Aorta (tissue), 5 donors: Measurements from ENCODE around the gene BEND2. TPM values are rescaled to one million over a fixed set of nuclear protein-coding genes. Genes with fewer than 3 reads are reported as not detected.

ENCODE experiments used
- ATAC-seq: fragments of 200-7000 bp; cut with Tn5 transposase; one replicate; pipeline ENCODE4 v1.9.1; 2022; ENCODE audit warnings: moderate library complexity; ENCODE audit not compliant: low FRiP score
- DNase-seq, 2 donors: peaks; one replicate each; pipeline ENCODE4 v3.0.0-alpha.2; 2020
- H3K27ac ChIP-seq, 2 donors: one replicate each; pipeline ENCODE4 v1.5.1; 2013; ENCODE audit warnings: low read length in 2 of 2, mild to moderate bottlenecking in 2 of 2, moderate library complexity in 2 of 2, control low read depth in 1 of 2, inconsistent platforms in 1 of 2, low read depth in 1 of 2
- H3K27me3 ChIP-seq, 2 donors: one replicate each; pipeline ENCODE4 v1.6.1; 2013; ENCODE audit warnings: control low read depth in 1 of 2, low read length in 1 of 2, mild to moderate bottlenecking in 1 of 2, moderate library complexity in 1 of 2; ENCODE audit not compliant: insufficient read depth in 2 of 2, control insufficient read depth in 1 of 2
- H3K36me3 ChIP-seq, 2 donors: one replicate each; pipeline ENCODE4 v1.6.1; 2013; ENCODE audit warnings: control low read depth in 1 of 2, low read length in 1 of 2, mild to moderate bottlenecking in 1 of 2; ENCODE audit not compliant: insufficient read depth in 2 of 2, control insufficient read depth in 1 of 2
- H3K4me1 ChIP-seq, 2 donors: one replicate each; pipeline ENCODE4 v1.6.1; 2013; ENCODE audit warnings: low read length in 2 of 2, control low read depth in 1 of 2, mild to moderate bottlenecking in 1 of 2, moderate library complexity in 1 of 2; ENCODE audit not compliant: insufficient read depth in 2 of 2, control insufficient read depth in 1 of 2
- H3K4me3 ChIP-seq, 2 donors: one replicate each; pipeline ENCODE4 v1.5.1; 2013; ENCODE audit warnings: low read length in 2 of 2, control low read depth in 1 of 2, mild to moderate bottlenecking in 1 of 2
- H3K9me3 ChIP-seq: one replicate; pipeline ENCODE4 v1.6.1; 2013; ENCODE audit warnings: mild to moderate bottlenecking, low read length; ENCODE audit not compliant: control insufficient read depth
- WGBS, 2 donors: extraction: QIAGEN DNeasy Blood & Tissue Kit; methylation state at CpG; one replicate each; pipeline ENCODE4 v1.1.7; 2013; 5-methylcytosine and 5-hydroxymethylcytosine counted together
- intact Hi-C, 2 donors: fragments of 100-400 bp; cut with DNase I; formaldehyde crosslinking; loops; one replicate each; pipeline versions ENCODE4 v1.14.2 to v1.15.0; 2022
- polyA plus RNA-seq, 2 donors: library from polyadenylated mRNA; stranded (reverse); fragments of 200-250 nt; gene quantifications; one replicate each; pipeline ENCODE4 v1.2.3, GENCODE V29; 2013
- total RNA-seq, 2 donors: library from RNA; stranded (reverse); fragmentation: NEBNext Ultra II Directional; extraction: Animal tissue kit (Norgen Biotek cat#: 25700); gene quantifications; one replicate each; pipeline ENCODE4 v1.2.1, GENCODE V29; 2021
- donor health status: healthy with polysubstance abuse.
- donor health status: Bipolar disorder and iron deficiency.
- donor health status: DM: no; HTN: no; CAD: no.
- donor health status: DM: no; HTN: no; CAD: no.
- donor health status: DM: yes; HTN: yes; CAD: no.

The BEND2 gene
- total and polyA plus RNA-seq, 4 donors = not detected

DNA sequence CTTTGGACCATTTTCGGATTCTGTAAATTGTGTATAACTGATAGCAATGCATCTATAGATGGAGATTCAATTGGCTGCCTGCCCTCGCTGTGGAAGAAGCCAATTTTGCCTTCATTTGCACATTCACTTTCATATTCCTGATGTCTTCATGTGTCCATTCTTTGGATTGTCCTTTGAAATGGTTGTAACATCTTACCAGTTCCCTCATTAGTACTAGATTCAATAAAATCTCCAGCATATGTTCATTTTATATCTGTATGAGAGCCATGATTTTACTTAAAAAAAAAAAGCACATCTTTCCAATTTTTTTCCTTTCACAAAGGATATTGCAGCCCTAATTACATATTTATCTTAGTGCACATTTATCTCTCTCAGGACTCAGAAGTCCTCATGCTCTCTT is 61.7 kb downstream of the BEND2 start:
- Histone ChIP-seq H3K27me3 (no peaks in the 10 kb centered on the region), H3K27ac (no peak overlapping the region), H3K36me3 (no peaks in the 10 kb centered on the region), H3K4me1 (no peaks in the 10 kb centered on the region), H3K4me3 (no peak overlapping the region), H3K9me3 (no peaks in the 10 kb centered on the region)
- intact Hi-C loops = no loop called here
- WGBS, 2 donors = 70% methylated on average over 2 of the region's 2 CpGs
- ATAC-seq (no peak), DNase-seq (no peak)

DNA sequence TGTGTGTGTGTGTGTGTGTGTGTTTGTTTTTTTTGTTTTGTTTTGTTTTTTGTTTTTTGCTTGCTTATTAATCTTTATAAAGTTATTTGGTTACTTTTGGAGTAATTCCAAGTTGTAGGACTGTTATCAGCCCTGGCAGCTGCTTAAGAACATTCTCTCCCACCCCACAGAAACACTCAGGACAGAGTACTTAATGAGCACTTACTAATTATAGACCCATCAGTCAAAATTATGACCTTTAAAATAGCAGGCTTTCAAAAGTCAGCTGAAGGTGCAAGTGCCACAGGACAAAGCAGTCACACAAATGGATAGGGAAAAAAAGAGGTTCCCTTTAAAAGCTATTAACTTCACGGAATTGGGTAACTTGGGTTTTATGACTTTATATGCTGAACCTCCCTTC is 69.0 kb downstream of the BEND2 start:
- intact Hi-C loops = no loop called here
- Histone ChIP-seq H3K4me3 (no peak overlapping the region), H3K4me1 (peaks cover 0 to 3% of the 10 kb centered on the region in 2 donors), H3K27me3 (no peaks in the 10 kb centered on the region), H3K9me3 (no peaks in the 10 kb centered on the region), H3K27ac (no peak overlapping the region), H3K36me3 (no peaks in the 10 kb centered on the region)
- ATAC-seq (no peak), DNase-seq (no peak)
- WGBS, 2 donors = 48 to 76% methylated on average over 1 of the region's 1 CpG

DNA sequence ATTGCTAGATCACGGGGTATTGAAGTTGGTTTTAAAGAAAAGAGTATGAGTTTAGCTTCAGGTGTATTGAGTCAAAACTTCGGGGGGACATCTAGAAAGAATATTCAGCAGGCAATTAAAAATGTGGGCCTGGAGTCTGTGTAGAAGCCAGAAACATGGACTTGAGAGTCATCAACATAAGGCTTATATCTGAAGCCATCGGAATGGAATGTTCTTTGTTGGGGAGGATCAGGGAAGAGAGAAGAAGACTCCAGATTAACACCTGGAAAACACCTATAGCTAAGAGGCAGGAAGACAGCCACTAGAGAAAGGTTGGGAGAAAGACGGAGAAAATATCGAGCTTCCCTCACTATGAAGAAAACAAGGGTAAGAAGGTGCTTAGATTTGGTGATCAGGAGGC is 69.5 kb downstream of the BEND2 start:
- ATAC-seq = no peak
- intact Hi-C loops = no loop called here
- no peak overlapping the region for H3K27ac ChIP-seq

DNA sequence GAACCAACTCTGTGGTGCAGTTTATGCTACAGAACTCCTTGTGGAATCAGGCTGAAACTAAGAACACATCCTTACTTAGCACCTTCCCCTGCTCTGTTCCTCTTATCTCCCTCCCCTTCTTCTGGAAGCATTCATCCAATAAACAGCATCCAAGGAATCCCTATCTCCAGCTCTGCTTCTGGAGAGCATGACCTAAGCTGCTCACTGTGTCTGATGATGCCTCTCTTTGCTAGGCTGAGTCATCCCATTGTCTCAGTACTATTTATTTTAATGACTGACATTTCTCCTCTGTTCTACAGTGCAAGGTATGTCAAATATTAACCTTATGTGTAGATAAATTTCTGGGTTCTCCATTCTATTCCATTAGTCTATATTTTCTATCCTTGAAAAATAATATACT is 71.2 kb downstream of the BEND2 start:
- DNase-seq (no peak), ATAC-seq (no peak)
- Histone ChIP-seq H3K27ac (no peak overlapping the region), H3K27me3 (no peaks in the 10 kb centered on the region), H3K9me3 (no peaks in the 10 kb centered on the region), H3K36me3 (no peaks in the 10 kb centered on the region), H3K4me3 (no peak overlapping the region), H3K4me1 (peaks cover 0 to 3% of the 10 kb centered on the region in 2 donors)
- intact Hi-C loops = no loop called here

More for the DNA sequence above, 69.5 kb downstream of the BEND2 start:
- Histone ChIP-seq H3K4me3 (no peak overlapping the region), H3K9me3 (no peaks in the 10 kb centered on the region), H3K27me3 (no peaks in the 10 kb centered on the region), H3K36me3 (no peaks in the 10 kb centered on the region), H3K4me1 (peaks cover 0 to 3% of the 10 kb centered on the region in 2 donors)
- WGBS, 2 donors = 79 to 86% methylated on average over 5 of the region's 5 CpGs
- no peak for DNase-seq

DNA sequence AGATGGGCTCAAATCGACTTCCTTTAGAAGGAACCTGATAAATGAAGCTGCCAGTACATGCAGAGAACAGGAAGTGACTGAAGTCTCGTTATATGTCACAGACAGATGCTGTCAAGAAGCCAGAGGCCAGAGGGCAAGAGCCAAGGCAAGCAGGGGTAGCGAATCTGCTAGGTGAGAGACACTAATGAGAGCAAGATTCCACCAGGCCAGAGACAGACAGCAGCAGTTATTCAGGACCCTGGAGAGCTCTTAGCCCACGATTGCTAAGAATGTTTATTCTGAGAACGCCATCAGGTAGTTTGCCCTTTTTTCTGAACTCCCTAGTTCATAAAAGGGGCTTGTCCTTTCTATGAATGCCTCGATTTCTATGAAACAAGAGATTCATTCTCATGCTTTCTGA is 73.7 kb downstream of the BEND2 start:
- no peak for DNase-seq
- H3K9me3 ChIP-seq = no peaks in the 10 kb centered on the region
- 22 to 29% methylated on average over 6 of the region's 6 CpGs for WGBS, 2 donors
- H3K4me3 ChIP-seq = no peak overlapping the region
- no peak for ATAC-seq
- H3K36me3 ChIP-seq = no peaks in the 10 kb centered on the region
- peaks cover 0 to 3% of the 10 kb centered on the region in 2 donors for H3K4me1 ChIP-seq
- no peak overlapping the region for H3K27ac ChIP-seq
- H3K27me3 ChIP-seq = no peaks in the 10 kb centered on the region
- intact Hi-C loops = no loop called here

DNA sequence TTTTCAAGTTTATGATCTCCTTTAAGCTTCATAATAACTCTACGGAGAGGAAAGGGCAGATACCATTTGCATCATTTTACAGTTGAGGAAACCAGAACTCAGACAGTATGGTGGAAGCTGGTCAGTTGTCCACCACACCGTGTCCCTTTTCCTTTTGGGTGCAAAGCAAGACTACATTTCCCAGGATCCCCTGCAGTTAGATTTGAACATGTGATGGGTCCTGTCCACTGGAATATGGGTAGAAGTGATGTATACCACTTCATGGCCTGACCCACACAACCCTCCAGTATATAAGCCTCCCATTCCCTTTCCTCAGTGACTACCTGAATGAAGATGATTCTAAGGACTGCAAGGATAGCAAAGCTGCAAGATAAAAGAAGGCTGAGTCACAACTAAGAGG is 74.7 kb downstream of the BEND2 start:
- Histone ChIP-seq H3K36me3 (no peaks in the 10 kb centered on the region), H3K27ac (no peak overlapping the region), H3K9me3 (no peaks in the 10 kb centered on the region), H3K27me3 (no peaks in the 10 kb centered on the region), H3K4me3 (no peak overlapping the region), H3K4me1 (peaks cover 0 to 2% of the 10 kb centered on the region in 2 donors)
- DNase-seq (no peak), ATAC-seq (no peak)
- 76 to 84% methylated on average over 2 of the region's 2 CpGs for WGBS, 2 donors
- intact Hi-C loops = no loop called here

DNA sequence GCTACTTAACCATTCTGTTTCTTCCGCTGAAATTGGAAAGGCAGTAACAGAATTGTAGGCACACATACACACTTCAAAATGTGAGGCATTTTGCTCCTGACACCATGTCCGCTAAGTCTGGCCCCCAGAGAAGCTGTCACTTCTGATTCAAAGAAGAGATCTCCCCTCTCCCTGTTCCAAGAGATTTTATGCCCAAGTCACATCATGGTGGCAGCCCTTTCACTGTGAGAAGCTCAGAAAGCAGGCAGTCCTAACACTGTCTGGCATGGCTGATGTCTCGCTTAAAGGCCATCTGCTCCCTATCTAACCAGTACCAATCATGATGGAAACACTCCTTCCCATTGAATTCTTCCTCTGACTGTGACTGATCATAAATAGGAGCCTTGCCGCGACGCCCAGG is 83.9 kb downstream of the BEND2 start:
- ATAC-seq = no peak
- intact Hi-C loops = no loop called here
- 84% methylated on average over 6 of the region's 6 CpGs for WGBS, 2 donors

DNA sequence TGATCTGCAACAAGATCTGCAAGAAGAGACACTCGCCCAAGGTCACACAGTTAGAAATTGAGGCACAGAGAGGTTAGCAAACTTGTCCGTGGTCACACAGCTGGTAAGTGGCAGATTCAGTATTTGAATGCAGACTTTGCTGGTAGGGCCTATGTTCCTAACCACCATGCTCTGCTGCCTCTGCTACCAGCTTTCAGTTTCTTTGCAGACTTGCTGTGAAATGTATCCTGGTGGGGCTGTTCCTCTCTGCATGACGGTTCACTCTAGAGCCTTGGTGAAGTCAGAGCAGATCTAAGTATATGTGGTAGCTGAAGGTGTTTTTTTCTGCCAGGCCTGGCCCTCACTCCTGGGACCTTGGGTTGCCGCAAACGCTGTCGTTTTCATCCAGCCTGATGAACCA is 87.1 kb downstream of the BEND2 start:
- 81 to 84% methylated on average over 6 of the region's 6 CpGs for WGBS, 2 donors
- H3K27me3 ChIP-seq = no peaks in the 10 kb centered on the region
- no peaks in the 10 kb centered on the region for H3K4me1 ChIP-seq
- intact Hi-C loops = no loop called here
- ATAC-seq (no peak), DNase-seq (no peak)
- no peaks in the 10 kb centered on the region for H3K9me3 ChIP-seq
- no peak overlapping the region for H3K27ac ChIP-seq
- H3K36me3 ChIP-seq = no peaks in the 10 kb centered on the region
- H3K4me3 ChIP-seq = no peak overlapping the region

More for the DNA sequence above, 83.9 kb downstream of the BEND2 start:
- Histone ChIP-seq H3K4me1 (no peaks in the 10 kb centered on the region), H3K9me3 (no peaks in the 10 kb centered on the region), H3K36me3 (no peaks in the 10 kb centered on the region), H3K4me3 (no peak overlapping the region), H3K27me3 (no peaks in the 10 kb centered on the region), H3K27ac (no peak overlapping the region)
- DNase-seq = no peak

DNA sequence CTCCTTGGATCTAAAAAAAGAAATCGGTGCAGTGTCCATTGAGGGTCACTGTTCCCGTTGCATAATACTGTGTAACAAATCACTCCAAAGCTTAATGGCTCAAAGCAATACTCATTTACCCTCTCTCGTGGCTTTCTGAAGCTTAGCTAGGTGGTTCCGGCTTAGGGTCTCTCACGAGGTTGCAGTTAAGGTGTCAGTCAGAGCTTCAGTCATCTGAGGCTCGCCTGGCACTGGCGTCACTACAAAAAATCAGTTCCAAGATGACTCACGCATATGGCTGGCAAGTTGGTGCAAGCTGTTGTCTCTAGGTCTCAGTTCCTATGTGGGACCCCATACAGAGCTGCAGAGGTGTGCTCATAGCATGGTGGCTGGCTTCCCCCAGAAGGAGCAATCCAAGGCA is 91.0 kb downstream of the BEND2 start:
- H3K27me3 ChIP-seq = no peaks in the 10 kb centered on the region
- no peaks in the 10 kb centered on the region for H3K9me3 ChIP-seq
- H3K4me1 ChIP-seq = no peaks in the 10 kb centered on the region
- no peaks in the 10 kb centered on the region for H3K36me3 ChIP-seq
- 75 to 80% methylated on average over 8 of the region's 8 CpGs for WGBS, 2 donors
- no peak overlapping the region for H3K27ac ChIP-seq
- intact Hi-C loops = no loop called here
- no peak overlapping the region for H3K4me3 ChIP-seq
- ATAC-seq = no peak
- DNase-seq = no peak
